ENCODE measurements around the gene SPRED2.
A peak's percentile ranks its signal among the peaks of the same experiment; 100 is the strongest.

The SPRED2 gene

DNA sequence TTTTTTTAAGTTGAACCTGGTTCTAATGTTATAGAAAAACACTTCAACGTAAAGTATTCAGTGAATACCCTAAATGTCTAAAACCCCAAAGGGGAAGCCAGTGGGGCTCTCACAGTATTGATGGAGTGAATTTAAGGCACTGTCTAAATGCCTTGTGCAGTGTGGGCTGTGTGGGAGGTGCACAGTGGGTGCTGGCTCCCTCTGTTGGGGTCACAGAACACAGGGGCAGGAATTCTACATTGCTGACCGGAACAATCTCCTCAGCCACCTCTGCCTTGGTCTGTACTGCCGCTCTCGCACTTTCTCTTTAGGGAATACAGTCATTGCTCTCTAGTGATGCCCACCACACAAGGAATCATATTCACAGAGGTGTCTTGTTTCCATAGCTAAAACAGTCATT lies 45.4 kb downstream of the SPRED2 start:
- DNase-seq (ENCODE audit: low spot score) = no peak

- DNase-seq (ENCODE audit: low spot score) = no peak
These were observed 46.1 kb downstream of the SPRED2 start for GRCh38 chr2:65386344-65386743.

DNA sequence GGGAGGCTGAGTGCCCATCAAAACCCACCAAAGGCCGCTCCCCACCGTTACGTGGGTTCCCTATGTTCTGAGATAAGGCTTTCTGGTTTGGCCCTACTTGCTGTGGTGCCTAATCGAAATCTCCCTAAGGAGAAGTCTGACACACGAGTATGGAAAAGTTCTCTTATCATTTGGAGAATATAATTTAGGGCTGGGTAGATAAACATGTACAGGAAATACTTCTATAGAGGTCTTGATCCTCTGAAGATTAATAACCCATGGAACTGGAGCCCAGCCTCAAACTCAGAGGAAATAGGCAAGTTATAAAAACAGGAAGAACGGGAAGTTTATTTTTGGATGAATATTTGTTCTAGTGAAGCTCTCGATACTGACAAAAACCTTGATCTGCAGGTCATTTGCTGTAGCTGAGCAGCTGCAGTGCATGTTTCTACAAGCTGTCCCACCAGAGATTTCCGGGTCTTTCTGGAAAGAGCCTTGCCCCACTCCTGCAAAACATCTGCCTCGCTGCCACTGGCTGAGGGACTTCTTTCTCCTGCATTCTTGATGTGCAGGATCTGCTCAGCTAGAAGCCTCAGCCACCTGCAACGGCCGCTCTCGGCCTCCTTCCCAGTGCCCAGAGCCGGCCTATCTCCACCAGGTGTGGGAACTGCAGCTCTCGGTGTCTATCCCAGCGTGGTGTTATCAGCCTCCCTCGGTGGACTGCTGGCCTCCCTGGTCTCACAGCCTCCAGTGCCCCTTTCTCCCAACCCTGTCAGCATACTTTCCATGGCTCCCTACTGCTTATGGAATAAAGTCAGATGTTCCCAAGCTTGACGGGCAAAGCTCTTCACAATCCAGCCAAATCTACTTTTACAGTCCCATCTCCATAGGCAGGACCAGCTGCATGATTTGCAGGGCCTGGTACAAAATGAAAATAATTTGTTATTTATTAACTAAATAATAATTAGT lies 48.6 kb downstream of the SPRED2 start:
- no peak for DNase-seq (ENCODE audit: low spot score)

GRCh38 chr2:65382776-65383357 lies 49.5 kb downstream of the SPRED2 start:
- peak; percentile 78 for DNase-seq (ENCODE audit: low spot score)

- DNase-seq (ENCODE audit: low spot score) = no peak
These were observed 50.1 kb downstream of the SPRED2 start for GRCh38 chr2:65382323-65382722.

DNA sequence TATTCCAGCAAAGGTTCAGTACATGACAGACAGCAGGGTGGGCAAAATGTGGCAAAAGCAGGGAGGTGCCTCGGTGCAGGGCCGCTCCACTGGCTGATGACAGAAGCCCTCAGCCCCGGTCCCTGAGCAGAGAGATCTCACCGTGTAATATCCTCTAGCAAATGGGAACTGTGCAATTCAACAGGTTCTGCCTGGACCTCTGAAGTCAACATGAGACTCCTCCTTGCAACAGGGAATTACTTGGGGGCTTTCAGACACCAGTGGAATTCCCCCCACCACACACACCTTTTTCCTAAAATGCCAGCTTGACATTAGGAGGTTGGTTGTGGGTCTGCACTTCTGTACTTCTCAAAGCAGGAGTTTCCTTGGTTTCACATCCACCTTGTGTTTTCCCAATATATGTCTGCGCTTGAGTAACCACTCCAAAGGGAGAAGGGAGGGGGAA lies 50.8 kb downstream of the SPRED2 start:
- no peak for DNase-seq (ENCODE audit: low spot score)

- no peak for DNase-seq (ENCODE audit: low spot score)
These were observed 52.1 kb downstream of the SPRED2 start for GRCh38 chr2:65380255-65380654.

- DNase-seq (ENCODE audit: low spot score) = no peak
These were observed 52.7 kb downstream of the SPRED2 start for GRCh38 chr2:65379721-65380171.

DNA sequence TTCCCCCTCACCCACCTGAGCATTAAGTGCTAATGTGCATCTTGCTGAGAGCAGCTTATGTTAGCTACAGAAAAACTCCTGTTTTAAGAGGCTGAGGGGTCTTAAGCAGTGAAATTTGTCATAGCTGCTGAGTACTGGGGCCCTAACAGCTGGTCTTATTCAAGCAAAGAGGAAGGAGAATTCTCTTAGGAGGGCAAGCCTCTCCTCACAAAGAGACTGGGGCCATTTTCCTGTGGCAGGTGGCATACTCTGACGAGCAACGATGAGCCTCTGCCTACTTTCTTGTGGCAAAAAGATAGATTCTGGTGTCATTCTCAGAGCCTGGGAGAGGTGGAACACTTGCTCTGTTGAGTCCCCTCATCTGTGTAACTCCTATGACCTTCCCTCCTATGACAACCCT lies 53.2 kb downstream of the SPRED2 start:
- no peak for DNase-seq (ENCODE audit: low spot score)

GRCh38 chr2:65378290-65378689 lies 54.1 kb downstream of the SPRED2 start:
- no peak for DNase-seq (ENCODE audit: low spot score)

DNA sequence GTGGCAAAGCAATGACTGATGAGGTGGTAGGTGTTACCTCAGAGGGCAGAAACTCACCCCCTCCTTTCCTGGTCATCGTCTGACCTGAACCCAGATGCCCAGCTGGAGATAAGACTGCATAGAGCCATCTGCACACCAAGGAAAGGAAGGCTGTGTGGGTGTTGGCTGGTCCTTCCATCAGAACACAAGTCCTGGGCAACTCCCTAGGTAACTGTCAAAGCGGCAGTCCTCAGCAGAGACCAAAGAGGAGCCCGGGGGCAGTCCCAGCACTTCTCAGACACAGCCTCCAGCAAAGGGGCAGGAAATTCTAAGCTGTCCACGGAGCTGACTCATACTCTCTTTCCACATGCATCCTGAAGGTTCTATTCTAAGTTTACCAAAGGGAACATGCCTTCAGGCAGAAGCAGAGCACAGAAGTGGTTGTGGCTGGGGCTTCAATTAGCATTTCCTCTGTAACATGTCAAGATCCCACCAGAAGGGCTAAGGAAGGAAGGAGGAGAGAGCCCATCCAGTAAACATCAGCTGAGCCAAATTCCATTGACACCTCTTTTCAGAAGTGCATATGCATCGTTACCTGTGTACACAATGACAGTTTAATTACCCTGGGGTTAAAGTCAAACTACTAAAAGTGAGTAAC lies 54.7 kb downstream of the SPRED2 start:
- no peak for DNase-seq (ENCODE audit: low spot score)

DNA sequence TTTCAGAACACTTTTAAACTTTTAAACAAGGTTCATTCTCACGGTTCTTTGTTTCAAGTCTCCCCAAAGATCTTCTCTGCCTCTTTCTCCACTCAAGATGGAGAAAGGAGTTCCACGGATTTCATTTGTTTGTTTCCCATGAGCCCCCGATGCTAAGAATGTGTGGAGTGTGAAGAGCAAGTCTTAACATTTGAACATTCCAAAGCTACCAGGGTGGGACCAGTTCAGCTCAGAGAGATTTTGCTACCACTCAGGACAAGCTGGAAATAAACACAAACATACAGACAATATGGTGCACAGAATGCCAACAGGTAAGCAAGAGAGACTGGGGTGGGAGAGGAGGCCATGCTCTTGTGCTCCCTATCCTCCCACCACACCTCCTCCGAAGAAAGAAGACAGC lies 56.7 kb downstream of the SPRED2 start:
- DNase-seq (ENCODE audit: low spot score) = no peak

DNA sequence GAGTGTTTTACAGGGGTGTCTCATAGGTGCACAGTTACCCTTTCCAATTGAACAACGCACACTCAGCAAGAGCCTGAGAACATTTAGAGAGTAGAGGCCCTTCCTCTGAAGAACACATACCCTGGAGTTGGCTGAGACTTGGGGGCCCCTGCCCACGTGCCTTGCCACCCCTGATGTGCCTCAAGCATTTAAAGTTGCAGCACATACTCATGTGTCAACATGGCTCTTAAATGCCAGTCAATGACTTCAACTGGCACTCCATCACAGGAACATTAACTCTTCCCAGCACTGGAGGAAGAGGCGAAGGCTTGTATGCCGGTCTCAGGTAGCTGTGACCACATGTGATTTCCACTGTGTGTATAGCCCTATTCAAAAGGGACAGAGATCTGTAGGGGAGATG lies 57.4 kb downstream of the SPRED2 start:
- no peak for DNase-seq (ENCODE audit: low spot score)

DNA sequence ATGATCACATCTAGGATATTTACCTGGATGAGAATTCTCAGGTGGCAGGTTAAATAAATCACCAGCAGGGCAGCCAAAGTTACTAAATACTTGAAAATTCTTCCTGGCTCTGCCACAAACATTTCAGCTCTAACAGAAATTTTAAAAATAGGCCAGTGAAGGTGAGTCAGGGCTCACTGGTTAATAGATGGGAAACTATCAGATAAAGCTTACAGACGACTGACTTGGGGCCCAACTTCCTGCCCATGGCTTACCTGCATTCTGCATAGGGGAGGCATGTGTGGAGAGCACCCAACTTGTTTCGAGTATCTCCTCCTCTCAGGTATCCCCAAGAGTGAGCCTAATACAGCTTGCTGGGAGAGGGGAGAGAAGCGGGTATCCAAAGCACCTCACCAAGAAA lies 57.8 kb downstream of the SPRED2 start:
- no peak for DNase-seq (ENCODE audit: low spot score)

DNA sequence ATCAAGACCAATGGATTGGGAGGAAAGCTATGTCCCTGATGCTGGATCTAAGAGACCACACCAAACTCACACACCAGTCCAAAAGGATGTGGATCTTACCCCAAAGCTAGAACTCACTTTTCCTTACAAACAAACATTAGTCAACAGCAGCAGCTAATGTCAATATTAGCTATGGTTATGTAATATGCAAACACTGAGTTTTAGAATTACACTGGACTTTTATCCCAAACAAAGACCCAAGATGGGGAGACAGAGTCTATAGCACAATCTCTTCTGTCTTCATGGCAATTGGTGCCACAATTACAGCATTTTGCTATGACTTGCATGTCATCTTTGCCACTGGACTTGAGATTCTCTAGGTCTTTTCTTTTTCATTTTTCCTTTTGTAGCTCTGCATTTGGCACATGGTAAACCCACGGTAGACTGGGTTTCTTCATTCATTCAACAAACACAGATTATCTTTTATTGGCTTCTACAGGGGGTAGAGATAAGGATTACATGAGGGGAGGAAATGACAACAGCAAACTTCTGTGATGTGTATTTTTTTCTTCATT lies 59.0 kb downstream of the SPRED2 start:
- no peak for DNase-seq (ENCODE audit: low spot score)

GRCh38 chr2:65372619-65373018 lies 59.8 kb downstream of the SPRED2 start:
- no peak for DNase-seq (ENCODE audit: low spot score)

GRCh38 chr2:65371074-65371434 lies 61.3 kb downstream of the SPRED2 start:
- DNase-seq (ENCODE audit: low spot score) = no peak

DNA sequence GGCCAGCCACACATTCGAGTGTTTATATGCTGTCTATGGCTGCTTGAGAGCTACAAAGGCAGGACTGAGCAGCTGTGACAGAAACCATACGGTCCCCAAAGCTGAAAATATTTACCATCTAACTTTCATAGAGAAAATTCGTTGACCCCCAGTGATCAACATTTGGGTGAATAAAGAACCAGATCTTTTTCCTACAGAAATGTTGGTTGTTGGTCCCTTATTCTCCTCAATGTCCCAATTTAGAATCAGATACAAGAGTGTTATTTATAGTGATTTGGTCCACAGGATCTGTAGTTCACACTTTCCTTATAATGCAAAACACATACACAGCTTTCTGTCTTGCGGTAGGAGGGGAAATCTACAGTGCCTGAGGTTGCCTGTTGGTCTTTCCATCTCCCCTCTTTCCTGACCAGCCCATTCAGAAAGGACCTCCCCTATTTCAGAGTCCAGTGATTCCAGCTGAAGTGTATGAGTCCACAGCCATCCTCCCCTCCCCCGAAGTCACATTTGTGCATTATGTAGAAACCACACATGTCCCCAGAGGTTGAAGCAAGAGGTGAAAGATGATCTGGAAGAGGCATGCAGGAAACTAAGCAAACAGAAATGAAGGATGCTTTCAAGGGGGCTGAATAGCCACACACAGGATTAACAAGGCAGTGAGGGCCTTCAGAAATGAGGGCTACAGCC lies 61.9 kb downstream of the SPRED2 start:
- no peak for DNase-seq (ENCODE audit: low spot score)

DNA sequence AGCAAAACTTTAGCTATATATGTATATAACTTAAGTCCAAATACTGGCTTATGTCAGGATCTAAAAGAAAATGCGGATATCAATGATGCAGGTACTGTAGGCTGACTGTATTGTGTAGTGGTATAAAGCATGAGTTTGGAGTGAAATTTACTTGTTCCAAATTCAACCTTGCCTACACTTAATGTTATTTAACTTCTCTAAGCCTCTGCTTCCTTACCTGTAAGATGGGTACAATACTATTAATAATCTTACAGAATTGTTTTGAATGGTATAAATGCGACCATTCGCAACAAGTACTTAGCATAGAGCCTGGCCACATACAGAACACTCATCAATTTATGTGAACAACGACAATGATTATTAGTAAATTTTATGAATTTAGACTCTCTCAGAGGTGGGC lies 62.4 kb downstream of the SPRED2 start:
- no peak for DNase-seq (ENCODE audit: low spot score)

- no peak for DNase-seq (ENCODE audit: low spot score)
These were observed 62.8 kb downstream of the SPRED2 start for GRCh38 chr2:65369574-65369973.

- no peak for DNase-seq (ENCODE audit: low spot score)
These were observed 63.9 kb downstream of the SPRED2 start for GRCh38 chr2:65368468-65368867.

DNA sequence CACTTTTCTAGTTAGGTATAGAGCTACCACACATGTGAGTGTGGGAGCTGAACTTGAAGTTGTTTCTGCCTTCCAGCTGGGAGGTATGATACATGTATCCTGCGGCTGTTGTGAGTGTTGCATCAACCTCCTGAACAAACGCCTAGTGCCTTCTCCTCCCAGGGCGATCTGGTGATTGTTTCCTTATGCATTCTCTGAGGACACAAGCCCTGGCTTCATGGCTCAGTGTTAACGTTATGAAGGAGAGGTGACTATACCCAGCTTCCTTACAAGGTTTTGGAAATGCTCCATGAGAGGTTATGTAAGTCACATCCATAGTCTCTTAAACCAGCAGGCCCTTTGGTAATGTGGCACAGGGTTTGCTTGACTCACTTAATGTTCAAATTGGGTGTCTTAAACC lies 64.9 kb downstream of the SPRED2 start:
- no peak for DNase-seq (ENCODE audit: low spot score)

All from left forelimb (tissue), 1 donor.